Measurements from ENCODE around the gene CELF2. TPM values are rescaled to one million over a fixed set of nuclear protein-coding genes. Genes with fewer than 3 reads are reported as not detected.

CELF2 gene
- total RNA-seq, 1 donor from 2014 or later = 54.3 TPM

GRCh38 chr10:11320809-11321520 is 303.3 kb downstream of the CELF2 start:
- H3K36me3 ChIP-seq = peaks cover 0 to 16% of the 10 kb centered on the region in 2 donors
- DNase-seq (ENCODE audit: extremely low spot score in 2 of 2) = peak in 1 of 2 donors; percentile 58
- H3K4me1 ChIP-seq = no peaks in the 10 kb centered on the region
- H3K27ac ChIP-seq = no peak overlapping the region
- TF ChIP-seq POLR2A (IDR thresholded peaks at IDR 0.05) (no peak), CTCF (IDR thresholded peaks at IDR 0.05) (no peak), POLR2AphosphoS5 (IDR thresholded peaks at IDR 0.05; ENCODE audit: insufficient read depth in 1 of 2, low read depth in 1 of 2) (no peak)
- H3K9me3 ChIP-seq = no peaks in the 10 kb centered on the region
- no peaks in the 10 kb centered on the region for H3K27me3 ChIP-seq
- H3K4me3 ChIP-seq = no peak overlapping the region
- intact Hi-C loops (cut with DNase I) = no loop called here

DNA sequence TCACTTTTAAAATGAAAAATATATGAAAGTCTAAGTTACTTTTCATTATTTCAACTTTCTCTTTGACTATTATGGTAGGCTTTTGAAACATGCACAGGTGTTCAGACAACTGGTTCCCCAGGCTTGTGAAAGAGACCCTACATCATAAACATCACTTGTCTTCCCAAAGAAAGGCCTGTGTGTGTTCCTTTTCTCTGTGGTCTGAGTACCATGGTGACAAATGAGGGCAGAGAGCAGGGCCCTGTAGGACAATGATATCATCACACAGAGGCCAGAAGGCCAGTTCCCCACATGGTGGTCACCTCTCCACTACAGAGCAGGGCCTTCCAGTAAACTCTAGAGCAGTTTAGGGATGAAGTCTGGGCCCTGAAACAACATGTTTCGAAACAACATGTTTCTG is 305.0 kb downstream of the CELF2 start:
- no peaks in the 10 kb centered on the region for H3K9me3 ChIP-seq
- peaks cover 0 to 25% of the 10 kb centered on the region in 2 donors for H3K36me3 ChIP-seq
- H3K27ac ChIP-seq = no peak overlapping the region
- intact Hi-C loops (cut with DNase I) = no loop called here
- H3K27me3 ChIP-seq = no peaks in the 10 kb centered on the region
- no peaks in the 10 kb centered on the region for H3K4me1 ChIP-seq
- peak in 1 of 2 donors; percentile 34 for DNase-seq (ENCODE audit: extremely low spot score in 2 of 2)
- H3K4me3 ChIP-seq = no peak overlapping the region
- no peak for TF ChIP-seq POLR2AphosphoS5 (IDR thresholded peaks at IDR 0.05; ENCODE audit: insufficient read depth in 1 of 2, low read depth in 1 of 2)
- no peak for TF ChIP-seq CTCF (IDR thresholded peaks at IDR 0.05)
- TF ChIP-seq POLR2A (IDR thresholded peaks at IDR 0.05) = no peak

- intact Hi-C loops (cut with DNase I) = no loop called here
- TF ChIP-seq CTCF (IDR thresholded peaks at IDR 0.05) (no peak), POLR2A (IDR thresholded peaks at IDR 0.05) (no peak), POLR2AphosphoS5 (IDR thresholded peaks at IDR 0.05; ENCODE audit: insufficient read depth in 1 of 2, low read depth in 1 of 2) (no peak)
- H3K27me3 ChIP-seq = no peaks in the 10 kb centered on the region
- DNase-seq (ENCODE audit: extremely low spot score in 2 of 2) = peak in 1 of 2 donors; percentile 56
- no peak overlapping the region for H3K4me3 ChIP-seq
- no peak overlapping the region for H3K27ac ChIP-seq
- peaks cover 0 to 20% of the 10 kb centered on the region in 2 donors for H3K36me3 ChIP-seq
- peaks cover 11% of the 10 kb centered on the region for H3K4me1 ChIP-seq
- no peaks in the 10 kb centered on the region for H3K9me3 ChIP-seq
These were observed 307.2 kb downstream of the CELF2 start for GRCh38 chr10:11324761-11325321.

GRCh38 chr10:11325817-11326216 is 308.1 kb downstream of the CELF2 start:
- H3K27me3 ChIP-seq = no peaks in the 10 kb centered on the region
- no peak overlapping the region for H3K4me3 ChIP-seq
- no peaks in the 10 kb centered on the region for H3K9me3 ChIP-seq
- peaks cover 0 to 20% of the 10 kb centered on the region in 2 donors for H3K36me3 ChIP-seq
- intact Hi-C loops (cut with DNase I) = no loop called here
- H3K27ac ChIP-seq = no peak overlapping the region
- no peak for DNase-seq (ENCODE audit: extremely low spot score in 2 of 2)
- peaks cover 13% of the 10 kb centered on the region for H3K4me1 ChIP-seq
- no peak for TF ChIP-seq CTCF (IDR thresholded peaks at IDR 0.05)
- TF ChIP-seq POLR2A (IDR thresholded peaks at IDR 0.05) = no peak
- no peak for TF ChIP-seq POLR2AphosphoS5 (IDR thresholded peaks at IDR 0.05; ENCODE audit: insufficient read depth in 1 of 2, low read depth in 1 of 2)

DNA sequence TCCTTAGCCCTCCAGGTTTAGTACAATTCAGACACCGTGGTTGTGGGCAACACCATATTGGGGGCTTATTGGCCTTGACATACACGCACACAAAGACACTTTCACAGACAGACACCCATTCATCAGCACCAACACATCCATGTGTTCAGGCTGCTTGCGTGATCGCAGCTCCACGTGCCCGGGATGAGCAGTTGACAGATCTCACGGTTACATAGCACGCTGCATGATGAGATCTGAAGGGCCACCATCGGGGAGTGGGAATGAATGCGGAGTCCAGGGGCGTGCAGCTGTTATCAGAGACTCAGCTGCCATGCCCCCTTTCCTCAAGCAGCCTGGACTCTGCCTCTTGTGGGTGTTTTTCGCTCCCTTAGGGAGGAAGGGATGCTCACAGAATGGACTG is 308.6 kb downstream of the CELF2 start:
- intact Hi-C loops (cut with DNase I) = no loop called here
- Histone ChIP-seq H3K4me1 (peaks cover 17% of the 10 kb centered on the region), H3K36me3 (peaks cover 0 to 17% of the 10 kb centered on the region in 2 donors)

More for the DNA sequence above, 308.6 kb downstream of the CELF2 start:
- no peak for DNase-seq (ENCODE audit: extremely low spot score in 2 of 2)
- H3K27me3 ChIP-seq = no peaks in the 10 kb centered on the region
- TF ChIP-seq CTCF (IDR thresholded peaks at IDR 0.05) (no peak), POLR2AphosphoS5 (IDR thresholded peaks at IDR 0.05; ENCODE audit: insufficient read depth in 1 of 2, low read depth in 1 of 2) (no peak), POLR2A (IDR thresholded peaks at IDR 0.05) (no peak)
- H3K9me3 ChIP-seq = no peaks in the 10 kb centered on the region
- H3K27ac ChIP-seq = no peak overlapping the region
- no peak overlapping the region for H3K4me3 ChIP-seq

Data from vagina (tissue), 2 donors.